ENCODE measurements around the gene PLK2.
A peak's percentile ranks its signal among the peaks of the same experiment; 100 is the strongest.

Gene PLK2

GRCh38 chr5:58477760-58478376 lies 18.0 kb upstream of the PLK2 start:
- DNase-seq = peak; percentile 24

- no peak for DNase-seq
Observed at GRCh38 chr5:58475404-58475803, 15.5 kb upstream of the PLK2 start.

GRCh38 chr5:58469896-58470295 lies 10.0 kb upstream of the PLK2 start:
- no peak for DNase-seq

- peak; percentile 69 for DNase-seq
Observed at GRCh38 chr5:58466939-58467338, 7.1 kb upstream of the PLK2 start.

- peak; percentile 76 for DNase-seq
Observed at GRCh38 chr5:58462623-58463230, 2.8 kb upstream of the PLK2 start.

GRCh38 chr5:58462154-58462553 lies 2.3 kb upstream of the PLK2 start:
- peak; percentile 68 for DNase-seq

- DNase-seq = peak; percentile 93
Observed at GRCh38 chr5:58460732-58461286, 923 bp upstream of the PLK2 start.

GRCh38 chr5:58459146-58460001 lies 512 bp downstream of the PLK2 start:
- DNase-seq = peak; percentile 65

- DNase-seq = no peak
Observed at GRCh38 chr5:58458743-58459145, 1.1 kb downstream of the PLK2 start.

GRCh38 chr5:58458141-58458742 lies 1.6 kb downstream of the PLK2 start:
- no peak for DNase-seq

- DNase-seq = no peak
Observed at GRCh38 chr5:58457050-58457449, 2.8 kb downstream of the PLK2 start.

- no peak for DNase-seq
Observed at GRCh38 chr5:58456486-58456885, 3.4 kb downstream of the PLK2 start.

- no peak for DNase-seq
Observed at GRCh38 chr5:58456026-58456425, 3.9 kb downstream of the PLK2 start.

- no peak for DNase-seq
Observed at GRCh38 chr5:58455480-58455879, 4.4 kb downstream of the PLK2 start.

- DNase-seq = no peak
Observed at GRCh38 chr5:58455066-58455465, 4.8 kb downstream of the PLK2 start.

GRCh38 chr5:58454025-58454424 lies 5.9 kb downstream of the PLK2 start:
- no peak for DNase-seq

- DNase-seq = no peak
Observed at GRCh38 chr5:58453306-58453705, 6.6 kb downstream of the PLK2 start.

GRCh38 chr5:58452566-58453258 lies 7.2 kb downstream of the PLK2 start:
- DNase-seq = no peak

GRCh38 chr5:58451732-58452565 lies 7.9 kb downstream of the PLK2 start:
- DNase-seq = no peak

- DNase-seq = no peak
Observed at GRCh38 chr5:58450811-58451629, 8.9 kb downstream of the PLK2 start.

GRCh38 chr5:58450018-58450417 lies 9.9 kb downstream of the PLK2 start:
- no peak for DNase-seq
